T47D (cell line): ENCODE data around the gene CCNB2.
A peak's percentile ranks its signal among the peaks of the same experiment; 100 is the strongest.
"Not testable (repeated sequence)": the region's sequence is repeated elsewhere in the genome, so short reads cannot be mapped to it uniquely, and the experiment has no call there.

Experiments used
- DNase-seq, 2 experiments: peaks; one replicate each; pipeline versions ENCODE4 v3.0.0 to v3.0.0-alpha.2; 2011 to 2012; ENCODE audit warnings: low read depth in 1 of 2, low spot score in 1 of 2
- JUND ChIP-seq: IDR thresholded peaks from 2 replicates; pipeline ENCODE4 v1.6.1; 2012; ENCODE audit warnings: low read depth
- in situ Hi-C: cut with HindIII; loops from 2 replicates; pipeline ENCODE4 v1.10.0; 2016; ENCODE audit warnings: low sequenced_read_pairs, low pct_unique_long_range_greater_than_20kb

The CCNB2 gene

GRCh38 chr15:59160880-59161593, 56.1 kb downstream of the CCNB2 start:
- TF ChIP-seq JUND: no peak
- in situ Hi-C loops: no loop called here
- peak; percentile 49 to 85 for DNase-seq

GRCh38 chr15:59162080-59162479, 57.1 kb downstream of the CCNB2 start:
- in situ Hi-C loops: not testable (repeated sequence)

GRCh38 chr15:59165726-59166125, 60.8 kb downstream of the CCNB2 start:
- in situ Hi-C loops: no loop called here
- peak; percentile 13 to 89 for DNase-seq
- TF ChIP-seq JUND: no peak

More at GRCh38 chr15:59162080-59162479, 57.1 kb downstream of the CCNB2 start:
- not testable (repeated sequence) for DNase-seq

- no peak for DNase-seq
- no peak for TF ChIP-seq JUND
- in situ Hi-C loops: no loop called here
Observed at GRCh38 chr15:59166166-59166565, 61.2 kb downstream of the CCNB2 start.

GRCh38 chr15:59166601-59167265, 61.8 kb downstream of the CCNB2 start:
- no peak for TF ChIP-seq JUND
- in situ Hi-C loops: no loop called here
- no peak for DNase-seq

GRCh38 chr15:59168536-59168935, 63.6 kb downstream of the CCNB2 start:
- in situ Hi-C loops: no loop called here
- no peak for DNase-seq
- no peak for TF ChIP-seq JUND

GRCh38 chr15:59169251-59169708, 64.3 kb downstream of the CCNB2 start:
- TF ChIP-seq JUND: no peak
- in situ Hi-C loops: no loop called here
- no peak for DNase-seq

GRCh38 chr15:59170295-59171066, 65.5 kb downstream of the CCNB2 start:
- no peak for TF ChIP-seq JUND
- peak; percentile 22 to 88 for DNase-seq
- in situ Hi-C loops: no loop called here

- no peak for TF ChIP-seq JUND
- in situ Hi-C loops: no loop called here
- DNase-seq: no peak
Observed at GRCh38 chr15:59171067-59171397, 66.1 kb downstream of the CCNB2 start.

GRCh38 chr15:59172289-59172901, 67.4 kb downstream of the CCNB2 start:
- TF ChIP-seq JUND: no peak
- in situ Hi-C loops: no loop called here

GRCh38 chr15:59173194-59173593, 68.2 kb downstream of the CCNB2 start:
- no peak for TF ChIP-seq JUND
- DNase-seq: no peak
- in situ Hi-C loops: no loop called here

More at GRCh38 chr15:59172289-59172901, 67.4 kb downstream of the CCNB2 start:
- no peak for DNase-seq

GRCh38 chr15:59174151-59174834, 69.3 kb downstream of the CCNB2 start:
- no peak for TF ChIP-seq JUND
- no peak for DNase-seq
- in situ Hi-C loops: no loop called here
